ENCODE results near the gene WWP2. TPM values are rescaled to one million over a fixed set of nuclear protein-coding genes. Genes with fewer than 3 reads are reported as not detected.
"Not testable (repeated sequence)": the region's sequence is repeated elsewhere in the genome, so short reads cannot be mapped to it uniquely, and the experiment has no call there.

Gene WWP2
- total RNA-seq, 1 donor from 2014 or later: 25.4 TPM

GRCh38 chr16:69796285-69797118 is 34.4 kb downstream of the WWP2 start:
- DNase-seq: peak; percentile 87

- DNase-seq: peak; percentile 10
These were observed 36.3 kb downstream of the WWP2 start for GRCh38 chr16:69798466-69798865.

- DNase-seq: no peak
These were observed 37.5 kb downstream of the WWP2 start for GRCh38 chr16:69799611-69800031.

GRCh38 chr16:69804297-69804696 is 42.2 kb downstream of the WWP2 start:
- no peak for DNase-seq

GRCh38 chr16:69806776-69807175 is 44.6 kb downstream of the WWP2 start:
- DNase-seq: not testable (repeated sequence)

GRCh38 chr16:69812688-69813014 is 50.5 kb downstream of the WWP2 start:
- no peak for DNase-seq

- DNase-seq: no peak
These were observed 51.9 kb downstream of the WWP2 start for GRCh38 chr16:69814078-69814477.

- no peak for DNase-seq
These were observed 52.4 kb downstream of the WWP2 start for GRCh38 chr16:69814561-69814960.

GRCh38 chr16:69815216-69815883 is 53.2 kb downstream of the WWP2 start:
- DNase-seq: not testable (repeated sequence)

GRCh38 chr16:69816996-69817395 is 54.9 kb downstream of the WWP2 start:
- DNase-seq: no peak

GRCh38 chr16:69818891-69819545 is 56.9 kb downstream of the WWP2 start:
- no peak for DNase-seq

GRCh38 chr16:69820926-69821541 is 58.9 kb downstream of the WWP2 start:
- no peak for DNase-seq

GRCh38 chr16:69821844-69822173 is 59.7 kb downstream of the WWP2 start:
- DNase-seq: no peak

GRCh38 chr16:69822174-69822935 is 60.2 kb downstream of the WWP2 start:
- no peak for DNase-seq

- DNase-seq: peak; percentile 72
These were observed 61.9 kb downstream of the WWP2 start for GRCh38 chr16:69823831-69824563.

GRCh38 chr16:69824564-69825142 is 62.5 kb downstream of the WWP2 start:
- DNase-seq: not testable (repeated sequence)

- no peak for DNase-seq
These were observed 65.4 kb downstream of the WWP2 start for GRCh38 chr16:69827524-69827923.

GRCh38 chr16:69829338-69829737 is 67.2 kb downstream of the WWP2 start:
- DNase-seq: no peak

GRCh38 chr16:69830146-69830533 is 68.0 kb downstream of the WWP2 start:
- no peak for DNase-seq

GRCh38 chr16:69830534-69831211 is 68.5 kb downstream of the WWP2 start:
- peak; percentile 38 for DNase-seq
